ENCODE results near the gene WFDC2. TPM values are rescaled to one million over a fixed set of nuclear protein-coding genes. Genes with fewer than 3 reads are reported as not detected.
"Not testable (repeated sequence)": the region's sequence is repeated elsewhere in the genome, so short reads cannot be mapped to it uniquely, and the experiment has no call there.

WFDC2 gene
- total RNA-seq, 3 donors from 2014 or later = 0.34 to 0.76 (median 0.53) TPM

- H3K27me3 Mint-ChIP-seq (ENCODE audit: low read depth) = peaks cover 36% of the 10 kb centered on the region
- ATAC-seq (no peak), DNase-seq (no peak)
- no peak overlapping the region for H3K4me3 Mint-ChIP-seq
- H3K36me3 Mint-ChIP-seq (ENCODE audit: insufficient read depth) = no peaks in the 10 kb centered on the region
- no peaks in the 10 kb centered on the region for H3K9me3 Mint-ChIP-seq
- peaks cover 1% of the 10 kb centered on the region for H3K4me1 Mint-ChIP-seq (ENCODE audit: low read depth)
Observed at GRCh38 chr20:45465491-45466266, 3.9 kb upstream of the WFDC2 start.

- Mint-ChIP-seq H3K27me3 (ENCODE audit: low read depth) (peaks cover 36% of the 10 kb centered on the region), H3K4me1 (ENCODE audit: low read depth) (peaks cover 6% of the 10 kb centered on the region), H3K4me3 (no peak overlapping the region), H3K36me3 (ENCODE audit: insufficient read depth) (no peaks in the 10 kb centered on the region), H3K9me3 (no peaks in the 10 kb centered on the region)
- DNase-seq (no peak), ATAC-seq (no peak)
Observed at GRCh38 chr20:45467172-45467571, 2.4 kb upstream of the WFDC2 start.

GRCh38 chr20:45467861-45468260 is 1.7 kb upstream of the WFDC2 start:
- no peak for DNase-seq

GRCh38 chr20:45470262-45470931 is 844 bp downstream of the WFDC2 start:
- Mint-ChIP-seq H3K27me3 (ENCODE audit: low read depth) (peaks cover 35% of the 10 kb centered on the region), H3K36me3 (ENCODE audit: insufficient read depth) (no peaks in the 10 kb centered on the region), H3K4me3 (peak overlapping the region; percentile 64), H3K4me1 (ENCODE audit: low read depth) (peaks cover 6% of the 10 kb centered on the region), H3K9me3 (no peaks in the 10 kb centered on the region)
- DNase-seq = no peak
- peak; percentile 71 to 78 for ATAC-seq

More at GRCh38 chr20:45467861-45468260, 1.7 kb upstream of the WFDC2 start:
- Mint-ChIP-seq H3K9me3 (no peaks in the 10 kb centered on the region), H3K4me1 (ENCODE audit: low read depth) (peaks cover 6% of the 10 kb centered on the region), H3K4me3 (no peak overlapping the region), H3K27me3 (ENCODE audit: low read depth) (peaks cover 36% of the 10 kb centered on the region), H3K36me3 (ENCODE audit: insufficient read depth) (no peaks in the 10 kb centered on the region)
- ATAC-seq = no peak

GRCh38 chr20:45470937-45471336 is 1.4 kb downstream of the WFDC2 start:
- no peaks in the 10 kb centered on the region for H3K36me3 Mint-ChIP-seq (ENCODE audit: insufficient read depth)
- peaks cover 34% of the 10 kb centered on the region for H3K27me3 Mint-ChIP-seq (ENCODE audit: low read depth)
- no peaks in the 10 kb centered on the region for H3K9me3 Mint-ChIP-seq
- peak overlapping the region; percentile 50 for H3K4me3 Mint-ChIP-seq
- peaks cover 6% of the 10 kb centered on the region for H3K4me1 Mint-ChIP-seq (ENCODE audit: low read depth)
- no peak for DNase-seq
- no peak for ATAC-seq

GRCh38 chr20:45472286-45472685 is 2.7 kb downstream of the WFDC2 start:
- not testable (repeated sequence) for H3K9me3 Mint-ChIP-seq; H3K4me1 Mint-ChIP-seq (ENCODE audit: low read depth); H3K36me3 Mint-ChIP-seq (ENCODE audit: insufficient read depth); DNase-seq; ATAC-seq; H3K4me3 Mint-ChIP-seq
- H3K27me3 Mint-ChIP-seq (ENCODE audit: low read depth) = peaks cover 28% of the 10 kb centered on the region

- DNase-seq; H3K4me1 Mint-ChIP-seq (ENCODE audit: low read depth); ATAC-seq; H3K9me3 Mint-ChIP-seq; H3K36me3 Mint-ChIP-seq (ENCODE audit: insufficient read depth); H3K4me3 Mint-ChIP-seq: not testable (repeated sequence)
- peaks cover 31% of the 10 kb centered on the region for H3K27me3 Mint-ChIP-seq (ENCODE audit: low read depth)
Observed at GRCh38 chr20:45477530-45478148, 8.1 kb downstream of the WFDC2 start.

GRCh38 chr20:45479822-45480221 is 10.3 kb downstream of the WFDC2 start:
- Mint-ChIP-seq H3K27me3 (ENCODE audit: low read depth) (peaks cover 39% of the 10 kb centered on the region), H3K4me1 (ENCODE audit: low read depth) (no peaks in the 10 kb centered on the region), H3K9me3 (no peaks in the 10 kb centered on the region), H3K36me3 (ENCODE audit: insufficient read depth) (no peaks in the 10 kb centered on the region), H3K4me3 (no peak overlapping the region)
- ATAC-seq (no peak), DNase-seq (no peak)

GRCh38 chr20:45484676-45485075 is 15.1 kb downstream of the WFDC2 start:
- no peak for DNase-seq
- peaks cover 46% of the 10 kb centered on the region for H3K27me3 Mint-ChIP-seq (ENCODE audit: low read depth)
- H3K4me1 Mint-ChIP-seq (ENCODE audit: low read depth) = no peaks in the 10 kb centered on the region
- ATAC-seq = no peak
- H3K36me3 Mint-ChIP-seq (ENCODE audit: insufficient read depth) = no peaks in the 10 kb centered on the region
- H3K4me3 Mint-ChIP-seq = no peak overlapping the region
- no peaks in the 10 kb centered on the region for H3K9me3 Mint-ChIP-seq

- ATAC-seq (no peak), DNase-seq (no peak)
- Mint-ChIP-seq H3K27me3 (ENCODE audit: low read depth) (peaks cover 41% of the 10 kb centered on the region), H3K9me3 (no peaks in the 10 kb centered on the region), H3K4me3 (no peak overlapping the region), H3K4me1 (ENCODE audit: low read depth) (no peaks in the 10 kb centered on the region), H3K36me3 (ENCODE audit: insufficient read depth) (no peaks in the 10 kb centered on the region)
Observed at GRCh38 chr20:45485388-45485787, 15.8 kb downstream of the WFDC2 start.

- Mint-ChIP-seq H3K36me3 (ENCODE audit: insufficient read depth) (no peaks in the 10 kb centered on the region), H3K27me3 (ENCODE audit: low read depth) (peaks cover 33% of the 10 kb centered on the region), H3K4me3 (no peak overlapping the region), H3K4me1 (ENCODE audit: low read depth) (no peaks in the 10 kb centered on the region), H3K9me3 (no peaks in the 10 kb centered on the region)
- DNase-seq (no peak), ATAC-seq (no peak)
Observed at GRCh38 chr20:45487231-45487635, 17.7 kb downstream of the WFDC2 start.

GRCh38 chr20:45489083-45489531 is 19.6 kb downstream of the WFDC2 start:
- Mint-ChIP-seq H3K4me1 (ENCODE audit: low read depth) (no peaks in the 10 kb centered on the region), H3K4me3 (no peak overlapping the region), H3K9me3 (no peaks in the 10 kb centered on the region), H3K36me3 (ENCODE audit: insufficient read depth) (no peaks in the 10 kb centered on the region), H3K27me3 (ENCODE audit: low read depth) (peaks cover 33% of the 10 kb centered on the region)
- DNase-seq = no peak
- ATAC-seq = no peak

- Mint-ChIP-seq H3K9me3 (no peaks in the 10 kb centered on the region), H3K4me1 (ENCODE audit: low read depth) (no peaks in the 10 kb centered on the region), H3K27me3 (ENCODE audit: low read depth) (peaks cover 28% of the 10 kb centered on the region), H3K36me3 (ENCODE audit: insufficient read depth) (no peaks in the 10 kb centered on the region), H3K4me3 (no peak overlapping the region)
- DNase-seq (no peak), ATAC-seq (no peak)
Observed at GRCh38 chr20:45495501-45495941, 26.0 kb downstream of the WFDC2 start.

GRCh38 chr20:45496166-45496565 is 26.6 kb downstream of the WFDC2 start:
- no peak overlapping the region for H3K4me3 Mint-ChIP-seq
- no peak for DNase-seq
- no peaks in the 10 kb centered on the region for H3K36me3 Mint-ChIP-seq (ENCODE audit: insufficient read depth)
- no peak for ATAC-seq
- H3K9me3 Mint-ChIP-seq = no peaks in the 10 kb centered on the region
- H3K27me3 Mint-ChIP-seq (ENCODE audit: low read depth) = peaks cover 33% of the 10 kb centered on the region
- no peaks in the 10 kb centered on the region for H3K4me1 Mint-ChIP-seq (ENCODE audit: low read depth)
